ENCODE measurements around the gene CGB2. TPM values are rescaled to one million over a fixed set of nuclear protein-coding genes. Genes with fewer than 3 reads are reported as not detected.
"Not testable (repeated sequence)": the region's sequence is repeated elsewhere in the genome, so short reads cannot be mapped to it uniquely, and the experiment has no call there.

The CGB2 gene
- polyA plus RNA-seq, 2 donors = not detected

DNA sequence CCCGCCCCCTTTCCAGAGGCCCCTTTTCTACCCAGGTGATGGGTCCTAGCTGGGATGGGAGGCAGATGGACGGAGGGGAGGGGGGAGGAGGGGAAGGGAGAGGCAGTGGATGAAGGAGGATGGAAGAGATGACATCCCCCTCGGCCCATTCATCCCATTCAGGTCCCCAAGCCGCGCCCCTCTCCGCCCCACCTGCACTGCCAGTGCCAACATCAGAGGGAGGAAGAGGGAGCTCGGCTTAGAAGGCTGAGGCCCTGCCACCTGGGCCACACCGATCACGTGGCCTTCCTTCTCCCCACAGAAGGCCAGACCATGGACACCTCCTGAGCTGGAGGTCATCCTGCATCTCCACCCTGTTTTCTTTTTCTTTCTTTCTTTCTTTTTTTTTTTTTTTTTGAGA lies 3.0 kb upstream of the CGB2 start:
- H3K9me3 ChIP-seq (ENCODE audit: control insufficient read depth in 2 of 2, insufficient read depth in 1 of 2, low read depth in 1 of 2, low read length in 1 of 2); H3K27me3 ChIP-seq (ENCODE audit: control insufficient read depth in 1 of 2, insufficient read depth in 2 of 2, low read length in 2 of 2); H3K36me3 ChIP-seq (ENCODE audit: control insufficient read depth in 2 of 2, insufficient read depth in 2 of 2, low read length in 1 of 2); H3K27ac ChIP-seq (ENCODE audit: low read depth in 2 of 2, low read length in 1 of 2); H3K4me3 ChIP-seq (ENCODE audit: low read depth in 1 of 2, low read length in 2 of 2); H3K4me1 ChIP-seq (ENCODE audit: control insufficient read depth in 2 of 2, insufficient read depth in 2 of 2, low read length in 1 of 2): not testable (repeated sequence)
- 75 to 91% methylated on average over 3 to 9 of the region's 9 CpGs for WGBS, 2 donors

DNA sequence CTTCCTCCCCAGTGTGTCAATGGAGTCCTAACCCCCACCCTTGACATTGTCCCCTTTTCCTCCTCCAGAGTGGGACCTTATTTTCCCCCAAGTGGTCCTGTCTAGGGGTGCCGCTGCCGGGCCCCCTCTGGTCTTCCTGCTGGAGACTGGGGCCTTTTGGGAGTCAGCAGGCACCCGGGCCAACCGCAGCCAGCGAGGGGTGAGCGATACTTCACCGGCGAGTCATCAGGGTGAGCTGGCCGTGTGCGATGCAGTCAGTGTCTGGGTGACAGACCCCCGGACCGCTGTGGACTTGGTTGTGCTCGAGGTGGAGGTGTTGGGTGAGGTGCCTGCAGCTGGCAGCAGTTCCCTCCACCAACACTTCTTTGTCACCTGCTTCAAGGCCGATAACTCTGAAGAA lies 1.9 kb upstream of the CGB2 start:
- H3K4me1 ChIP-seq (ENCODE audit: control insufficient read depth in 2 of 2, insufficient read depth in 2 of 2, low read length in 1 of 2); H3K9me3 ChIP-seq (ENCODE audit: control insufficient read depth in 2 of 2, insufficient read depth in 1 of 2, low read depth in 1 of 2, low read length in 1 of 2); H3K4me3 ChIP-seq (ENCODE audit: low read depth in 1 of 2, low read length in 2 of 2); H3K27me3 ChIP-seq (ENCODE audit: control insufficient read depth in 1 of 2, insufficient read depth in 2 of 2, low read length in 2 of 2); H3K36me3 ChIP-seq (ENCODE audit: control insufficient read depth in 2 of 2, insufficient read depth in 2 of 2, low read length in 1 of 2); H3K27ac ChIP-seq (ENCODE audit: low read depth in 2 of 2, low read length in 1 of 2): not testable (repeated sequence)
- WGBS, 2 donors = 81 to 83% methylated on average over 12 to 14 of the region's 14 CpGs

DNA sequence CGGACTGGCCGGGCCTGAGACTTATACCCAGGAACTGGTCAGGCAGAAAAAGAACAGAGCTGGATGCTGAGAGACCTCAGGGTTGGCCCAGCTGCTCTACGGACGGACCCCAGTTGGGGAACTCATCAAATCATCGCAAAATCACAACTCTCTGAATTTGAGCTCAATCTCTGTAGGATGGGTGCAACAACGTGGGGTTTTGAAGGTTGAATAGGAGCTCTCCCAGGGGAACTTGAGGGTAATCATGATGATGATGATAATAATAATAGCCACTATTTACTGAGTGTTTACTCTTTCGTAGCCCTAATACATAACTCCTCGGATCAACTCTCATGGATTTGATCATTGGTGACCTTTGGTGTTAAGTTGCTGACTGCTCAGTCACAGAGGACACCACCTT lies 1.4 kb upstream of the CGB2 start:
- H3K4me3 ChIP-seq (ENCODE audit: low read depth in 1 of 2, low read length in 2 of 2); H3K4me1 ChIP-seq (ENCODE audit: control insufficient read depth in 2 of 2, insufficient read depth in 2 of 2, low read length in 1 of 2); H3K9me3 ChIP-seq (ENCODE audit: control insufficient read depth in 2 of 2, insufficient read depth in 1 of 2, low read depth in 1 of 2, low read length in 1 of 2); H3K36me3 ChIP-seq (ENCODE audit: control insufficient read depth in 2 of 2, insufficient read depth in 2 of 2, low read length in 1 of 2); H3K27ac ChIP-seq (ENCODE audit: low read depth in 2 of 2, low read length in 1 of 2); H3K27me3 ChIP-seq (ENCODE audit: control insufficient read depth in 1 of 2, insufficient read depth in 2 of 2, low read length in 2 of 2): not testable (repeated sequence)
- WGBS, 2 donors = 89 to 92% methylated on average over 3 to 5 of the region's 8 CpGs

DNA sequence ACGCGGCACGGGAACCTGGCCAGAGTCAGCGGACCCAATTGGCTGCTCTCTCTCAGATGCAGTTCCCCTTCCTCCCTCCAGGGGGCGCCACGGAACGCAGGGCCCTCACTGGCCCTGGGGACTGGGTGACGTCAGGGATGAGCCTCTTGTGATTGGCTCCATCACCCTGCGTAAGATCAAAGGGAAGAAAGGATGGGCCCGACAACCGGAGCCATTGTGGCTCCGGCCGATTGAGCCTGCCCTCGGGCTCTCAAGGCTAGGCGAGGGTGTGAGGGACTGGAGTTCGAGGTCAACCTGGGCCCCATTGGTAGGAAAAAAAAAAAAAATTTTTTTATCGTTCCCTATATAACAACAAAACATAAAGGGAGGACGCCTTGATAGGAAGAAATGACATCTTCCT lies 5.1 kb downstream of the CGB2 start, which contains the start of gene CGB1:
TSS of gene CGB1 (minus strand) at position 81 of the 400 bp plus-strand sequence. CDS start 184 bp downstream, outside the sequence.
- H3K4me1 ChIP-seq (ENCODE audit: control insufficient read depth in 2 of 2, insufficient read depth in 2 of 2, low read length in 1 of 2); H3K36me3 ChIP-seq (ENCODE audit: control insufficient read depth in 2 of 2, insufficient read depth in 2 of 2, low read length in 1 of 2): not testable (repeated sequence)
- WGBS, 2 donors = 50 to 52% methylated on average over 18 of the region's 18 CpGs

DNA sequence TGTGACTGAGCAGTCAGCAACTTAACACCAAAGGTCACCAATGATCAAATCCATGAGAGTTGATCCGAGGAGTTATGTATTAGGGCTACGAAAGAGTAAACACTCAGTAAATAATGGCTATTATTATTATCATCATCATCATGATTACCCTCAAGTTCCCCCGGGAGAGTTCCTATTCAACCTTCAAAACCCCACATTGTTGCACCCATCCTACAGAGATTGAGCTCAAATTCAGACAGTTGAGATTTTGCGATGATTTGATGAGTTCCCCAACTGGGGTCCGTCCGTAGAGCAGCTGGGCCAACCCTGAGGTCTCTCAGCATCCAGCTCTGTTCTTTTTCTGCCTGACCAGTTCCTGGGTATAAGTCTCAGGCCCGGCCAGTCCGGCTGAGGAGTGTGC lies 6.4 kb downstream of the CGB2 start:
- not testable (repeated sequence) for H3K36me3 ChIP-seq (ENCODE audit: control insufficient read depth in 2 of 2, insufficient read depth in 2 of 2, low read length in 1 of 2); H3K9me3 ChIP-seq (ENCODE audit: control insufficient read depth in 2 of 2, insufficient read depth in 1 of 2, low read depth in 1 of 2, low read length in 1 of 2); H3K4me3 ChIP-seq (ENCODE audit: low read depth in 1 of 2, low read length in 2 of 2); H3K27ac ChIP-seq (ENCODE audit: low read depth in 2 of 2, low read length in 1 of 2); H3K4me1 ChIP-seq (ENCODE audit: control insufficient read depth in 2 of 2, insufficient read depth in 2 of 2, low read length in 1 of 2); H3K27me3 ChIP-seq (ENCODE audit: control insufficient read depth in 1 of 2, insufficient read depth in 2 of 2, low read length in 2 of 2)
- 92 to 98% methylated on average over 6 to 8 of the region's 8 CpGs for WGBS, 2 donors

More for the DNA sequence above, 5.1 kb downstream of the CGB2 start, which contains the start of gene CGB1:
- H3K4me3 ChIP-seq (ENCODE audit: low read depth in 1 of 2, low read length in 2 of 2); H3K27me3 ChIP-seq (ENCODE audit: control insufficient read depth in 1 of 2, insufficient read depth in 2 of 2, low read length in 2 of 2); H3K27ac ChIP-seq (ENCODE audit: low read depth in 2 of 2, low read length in 1 of 2); H3K9me3 ChIP-seq (ENCODE audit: control insufficient read depth in 2 of 2, insufficient read depth in 1 of 2, low read depth in 1 of 2, low read length in 1 of 2): not testable (repeated sequence)

DNA sequence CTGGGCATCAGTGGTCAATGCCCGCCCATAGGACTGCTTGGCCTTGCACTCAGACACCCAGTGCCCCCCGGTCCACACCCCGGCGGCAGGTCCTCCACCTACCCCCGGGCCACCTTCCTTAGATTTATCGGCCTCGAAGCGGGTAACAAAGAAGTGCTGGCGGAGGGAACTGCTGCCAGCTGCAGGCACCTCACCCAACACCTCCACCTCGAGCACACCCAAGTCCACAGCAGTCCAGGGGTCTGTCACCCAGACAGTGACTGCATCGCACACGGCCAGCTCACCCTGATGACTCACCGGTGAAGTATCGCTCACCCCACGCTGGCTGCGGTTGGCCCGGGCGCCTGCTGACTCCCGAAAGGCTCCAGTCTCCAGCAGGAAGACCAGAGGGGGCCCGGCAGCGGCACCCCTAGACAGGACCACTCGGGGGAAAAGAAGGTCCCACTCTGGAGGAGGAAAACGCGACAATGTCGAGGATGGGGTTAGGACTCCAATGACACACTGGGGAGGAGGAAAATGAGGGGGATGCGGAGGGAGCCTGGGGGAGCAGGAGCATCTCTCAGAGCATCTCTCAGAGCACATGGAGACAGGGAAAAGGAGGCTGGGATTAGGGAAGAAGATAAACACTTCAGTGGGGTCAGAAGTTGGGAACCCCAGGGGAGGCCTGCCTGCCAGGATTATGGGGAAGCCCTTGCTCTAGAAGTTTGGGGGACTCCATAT lies 7.0 kb downstream of the CGB2 start:
- H3K9me3 ChIP-seq (ENCODE audit: control insufficient read depth in 2 of 2, insufficient read depth in 1 of 2, low read depth in 1 of 2, low read length in 1 of 2); H3K27me3 ChIP-seq (ENCODE audit: control insufficient read depth in 1 of 2, insufficient read depth in 2 of 2, low read length in 2 of 2); H3K27ac ChIP-seq (ENCODE audit: low read depth in 2 of 2, low read length in 1 of 2); H3K36me3 ChIP-seq (ENCODE audit: control insufficient read depth in 2 of 2, insufficient read depth in 2 of 2, low read length in 1 of 2); H3K4me3 ChIP-seq (ENCODE audit: low read depth in 1 of 2, low read length in 2 of 2); H3K4me1 ChIP-seq (ENCODE audit: control insufficient read depth in 2 of 2, insufficient read depth in 2 of 2, low read length in 1 of 2): not testable (repeated sequence)
- WGBS, 2 donors = 76% methylated on average over 26 of the region's 26 CpGs

DNA sequence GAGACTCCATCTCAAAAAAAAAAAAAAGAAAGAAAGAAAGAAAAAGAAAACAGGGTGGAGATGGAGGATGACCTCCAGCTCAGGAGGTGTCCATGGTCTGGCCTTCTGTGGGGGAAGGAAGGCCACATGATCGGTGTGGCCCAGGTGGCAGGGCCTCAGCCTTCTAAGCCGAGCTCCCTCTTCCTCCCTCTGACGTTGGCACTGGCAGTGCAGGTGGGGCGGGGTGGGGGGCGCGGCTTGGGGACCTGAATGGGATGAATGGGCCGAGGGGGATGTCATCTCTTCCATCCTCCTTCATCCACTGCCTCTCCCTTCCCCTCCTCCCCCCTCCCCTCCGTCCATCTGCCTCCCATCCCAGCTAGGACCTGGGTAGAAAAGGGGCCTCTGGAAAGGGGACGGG lies 8.0 kb downstream of the CGB2 start:
- H3K4me1 ChIP-seq (ENCODE audit: control insufficient read depth in 2 of 2, insufficient read depth in 2 of 2, low read length in 1 of 2); H3K27me3 ChIP-seq (ENCODE audit: control insufficient read depth in 1 of 2, insufficient read depth in 2 of 2, low read length in 2 of 2); H3K27ac ChIP-seq (ENCODE audit: low read depth in 2 of 2, low read length in 1 of 2); H3K36me3 ChIP-seq (ENCODE audit: control insufficient read depth in 2 of 2, insufficient read depth in 2 of 2, low read length in 1 of 2); H3K4me3 ChIP-seq (ENCODE audit: low read depth in 1 of 2, low read length in 2 of 2); H3K9me3 ChIP-seq (ENCODE audit: control insufficient read depth in 2 of 2, insufficient read depth in 1 of 2, low read depth in 1 of 2, low read length in 1 of 2): not testable (repeated sequence)
- 50 to 70% methylated on average over 7 to 9 of the region's 9 CpGs for WGBS, 2 donors

DNA sequence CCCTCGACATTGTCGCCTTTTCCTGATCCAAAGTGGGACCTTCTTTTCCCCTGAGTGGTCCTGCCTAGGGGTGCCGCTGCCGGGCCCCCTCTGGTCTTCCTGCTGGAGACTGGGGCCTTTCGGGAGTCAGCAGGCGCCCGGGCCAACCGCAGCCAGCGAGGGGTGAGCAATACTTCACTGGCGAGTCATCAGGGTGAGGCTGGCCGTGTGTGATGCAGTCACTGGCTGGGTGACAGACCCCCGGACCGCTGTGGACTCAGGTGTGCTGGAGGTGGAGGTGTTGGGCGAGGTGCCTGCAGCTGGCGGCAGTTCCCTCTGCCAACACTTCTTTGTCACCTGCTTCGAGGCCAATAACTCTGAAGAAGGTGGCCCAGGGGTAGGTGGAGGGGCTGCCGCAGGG lies 10.5 kb downstream of the CGB2 start:
- Histone ChIP-seq H3K4me1 (ENCODE audit: control insufficient read depth in 2 of 2, insufficient read depth in 2 of 2, low read length in 1 of 2) (no peaks in the 10 kb centered on the region), H3K27me3 (ENCODE audit: control insufficient read depth in 1 of 2, insufficient read depth in 2 of 2, low read length in 2 of 2) (no peaks in the 10 kb centered on the region), H3K36me3 (ENCODE audit: control insufficient read depth in 2 of 2, insufficient read depth in 2 of 2, low read length in 1 of 2) (no peaks in the 10 kb centered on the region), H3K27ac (ENCODE audit: low read depth in 2 of 2, low read length in 1 of 2) (no peak overlapping the region), H3K9me3 (ENCODE audit: control insufficient read depth in 2 of 2, insufficient read depth in 1 of 2, low read depth in 1 of 2, low read length in 1 of 2) (no peaks in the 10 kb centered on the region), H3K4me3 (ENCODE audit: low read depth in 1 of 2, low read length in 2 of 2) (no peak overlapping the region)
- 62 to 68% methylated on average over 17 of the region's 17 CpGs for WGBS, 2 donors

DNA sequence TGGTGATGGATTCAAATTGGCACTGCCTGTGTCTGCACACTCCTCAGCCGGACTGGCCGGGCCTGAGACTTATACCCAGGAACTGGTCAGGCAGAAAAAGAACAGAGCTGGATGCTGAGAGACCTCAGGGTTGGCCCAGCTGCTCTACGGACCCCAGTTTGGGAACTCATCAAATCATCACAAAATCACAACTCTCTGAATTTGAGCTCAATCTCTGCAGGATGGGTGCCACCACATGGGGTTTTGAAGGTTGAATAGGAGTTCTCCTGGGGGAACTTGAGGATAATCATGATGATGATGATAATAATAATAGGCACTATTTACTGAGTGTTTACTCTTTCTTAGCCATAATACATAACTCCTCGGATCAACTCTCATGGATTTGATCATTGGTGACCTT lies 11.0 kb downstream of the CGB2 start:
- not testable (repeated sequence) for H3K36me3 ChIP-seq (ENCODE audit: control insufficient read depth in 2 of 2, insufficient read depth in 2 of 2, low read length in 1 of 2); H3K4me1 ChIP-seq (ENCODE audit: control insufficient read depth in 2 of 2, insufficient read depth in 2 of 2, low read length in 1 of 2); H3K27me3 ChIP-seq (ENCODE audit: control insufficient read depth in 1 of 2, insufficient read depth in 2 of 2, low read length in 2 of 2); H3K9me3 ChIP-seq (ENCODE audit: control insufficient read depth in 2 of 2, insufficient read depth in 1 of 2, low read depth in 1 of 2, low read length in 1 of 2); H3K27ac ChIP-seq (ENCODE audit: low read depth in 2 of 2, low read length in 1 of 2); H3K4me3 ChIP-seq (ENCODE audit: low read depth in 1 of 2, low read length in 2 of 2)
- 76 to 92% methylated on average over 1 to 3 of the region's 4 CpGs for WGBS, 2 donors

DNA sequence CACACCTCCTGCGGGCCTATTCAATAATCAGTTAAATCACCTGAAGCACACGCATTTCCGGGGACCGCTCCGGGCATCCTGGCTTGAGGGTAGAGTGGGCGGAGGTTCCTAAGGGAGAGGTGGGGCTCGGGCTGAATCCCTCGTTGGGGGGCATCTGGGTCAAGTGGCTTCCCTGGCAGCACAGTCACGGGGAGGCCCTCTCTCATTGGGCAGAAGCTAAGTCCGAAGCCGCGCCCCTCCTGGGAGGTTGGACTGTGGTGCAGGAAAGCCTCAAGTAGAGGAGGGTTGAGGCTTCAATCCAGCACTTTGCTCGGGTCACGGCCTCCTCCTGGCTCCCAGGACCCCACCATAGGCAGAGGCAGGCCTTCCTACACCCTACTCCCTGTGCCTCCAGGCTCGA lies 11.9 kb downstream of the CGB2 start, which contains the start of gene CGB5:
TSS of gene CGB5 (plus strand) at position 301 of the 400 bp plus-strand sequence. CDS start 362 bp downstream, outside the sequence.
- H3K9me3 ChIP-seq (ENCODE audit: control insufficient read depth in 2 of 2, insufficient read depth in 1 of 2, low read depth in 1 of 2, low read length in 1 of 2); H3K4me1 ChIP-seq (ENCODE audit: control insufficient read depth in 2 of 2, insufficient read depth in 2 of 2, low read length in 1 of 2); H3K27ac ChIP-seq (ENCODE audit: low read depth in 2 of 2, low read length in 1 of 2); H3K36me3 ChIP-seq (ENCODE audit: control insufficient read depth in 2 of 2, insufficient read depth in 2 of 2, low read length in 1 of 2); H3K4me3 ChIP-seq (ENCODE audit: low read depth in 1 of 2, low read length in 2 of 2); H3K27me3 ChIP-seq (ENCODE audit: control insufficient read depth in 1 of 2, insufficient read depth in 2 of 2, low read length in 2 of 2): not testable (repeated sequence)
- 67 to 71% methylated on average over 15 of the region's 15 CpGs for WGBS, 2 donors

Data from esophagus (tissue), 2 donors.